Chondrocyte (in vitro differentiated cells): ENCODE results near the gene SLC9A5. TPM values are rescaled to one million over a fixed set of nuclear protein-coding genes. Genes with fewer than 3 reads are reported as not detected.

Experiments
- DNase-seq: peaks from one replicate; pipeline ENCODE4 v3.0.0; 2021; ENCODE audit warnings: mixed read lengths, low spot score
- H3K27ac Mint-ChIP-seq: one replicate; pipeline ENCODE4 v1.8.0; 2021; ENCODE audit warnings: mild to moderate bottlenecking, moderate library complexity, mixed read lengths; ENCODE audit not compliant: unreplicated experiment
- H3K27me3 Mint-ChIP-seq: 2 replicates; pipeline ENCODE4 v1.8.0; 2021; ENCODE audit warnings: low read depth, mixed read lengths
- H3K36me3 Mint-ChIP-seq: 2 replicates; pipeline ENCODE4 v1.8.0; 2021; ENCODE audit warnings: low read depth, mixed read lengths
- H3K4me1 Mint-ChIP-seq: 2 replicates; pipeline ENCODE4 v1.8.0; 2021; ENCODE audit warnings: low read depth, mild to moderate bottlenecking, mixed read lengths
- H3K4me3 Mint-ChIP-seq: one replicate; pipeline ENCODE4 v1.8.0; 2021; ENCODE audit warnings: mild to moderate bottlenecking, moderate library complexity, mixed read lengths; ENCODE audit not compliant: unreplicated experiment
- H3K9me3 Mint-ChIP-seq: 2 replicates; pipeline ENCODE4 v1.8.0; 2021; ENCODE audit warnings: low read depth, mixed read lengths
- total RNA-seq: library from RNA; stranded (reverse); gene quantifications from 3 replicates; pipeline ENCODE4 v1.2.1, GENCODE V29; 2021
- TF ChIP-seq, protein P1 (sequence below): fragments of 200-600 bp; sonication (generic); IDR thresholded peaks from 2 replicates; pipeline ENCODE4 v1.5.0; 2021; ENCODE audit warnings: antibody characterized with exemption, mild to moderate bottlenecking, moderate library complexity

The SLC9A5 gene
- total RNA-seq, 1 donor from 2014 or later: 3.0 TPM

DNA sequence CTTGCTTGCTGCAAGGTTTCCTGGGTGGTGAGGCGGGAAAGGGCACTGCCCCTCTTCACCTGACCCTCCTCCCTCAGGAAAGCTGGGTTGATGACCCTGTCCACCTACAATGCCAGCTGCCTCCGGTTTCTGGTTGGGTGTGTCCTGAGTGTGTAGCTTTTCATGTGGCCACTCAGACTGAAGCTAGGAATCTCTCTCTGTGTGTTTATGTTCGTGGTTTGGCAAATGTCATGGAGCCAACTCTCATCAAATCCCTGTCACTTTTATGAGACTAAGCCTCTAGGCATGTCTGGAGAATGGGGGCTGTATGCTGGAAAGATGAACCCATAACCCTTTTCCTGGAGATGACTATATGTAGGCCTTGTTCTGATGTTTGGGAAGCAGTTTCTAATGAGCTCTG, 47.6 kb downstream of the SLC9A5 start:
- TF ChIP-seq, protein P1, sequence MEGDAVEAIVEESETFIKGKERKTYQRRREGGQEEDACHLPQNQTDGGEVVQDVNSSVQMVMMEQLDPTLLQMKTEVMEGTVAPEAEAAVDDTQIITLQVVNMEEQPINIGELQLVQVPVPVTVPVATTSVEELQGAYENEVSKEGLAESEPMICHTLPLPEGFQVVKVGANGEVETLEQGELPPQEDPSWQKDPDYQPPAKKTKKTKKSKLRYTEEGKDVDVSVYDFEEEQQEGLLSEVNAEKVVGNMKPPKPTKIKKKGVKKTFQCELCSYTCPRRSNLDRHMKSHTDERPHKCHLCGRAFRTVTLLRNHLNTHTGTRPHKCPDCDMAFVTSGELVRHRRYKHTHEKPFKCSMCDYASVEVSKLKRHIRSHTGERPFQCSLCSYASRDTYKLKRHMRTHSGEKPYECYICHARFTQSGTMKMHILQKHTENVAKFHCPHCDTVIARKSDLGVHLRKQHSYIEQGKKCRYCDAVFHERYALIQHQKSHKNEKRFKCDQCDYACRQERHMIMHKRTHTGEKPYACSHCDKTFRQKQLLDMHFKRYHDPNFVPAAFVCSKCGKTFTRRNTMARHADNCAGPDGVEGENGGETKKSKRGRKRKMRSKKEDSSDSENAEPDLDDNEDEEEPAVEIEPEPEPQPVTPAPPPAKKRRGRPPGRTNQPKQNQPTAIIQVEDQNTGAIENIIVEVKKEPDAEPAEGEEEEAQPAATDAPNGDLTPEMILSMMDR: no peak
- peaks cover 40% of the 10 kb centered on the region for H3K4me1 Mint-ChIP-seq
- H3K4me3 Mint-ChIP-seq: no peak overlapping the region
- H3K27ac Mint-ChIP-seq: peak overlapping the region; percentile 9
- H3K27me3 Mint-ChIP-seq: no peaks in the 10 kb centered on the region
- no peaks in the 10 kb centered on the region for H3K36me3 Mint-ChIP-seq
- no peaks in the 10 kb centered on the region for H3K9me3 Mint-ChIP-seq
- no peak for DNase-seq

DNA sequence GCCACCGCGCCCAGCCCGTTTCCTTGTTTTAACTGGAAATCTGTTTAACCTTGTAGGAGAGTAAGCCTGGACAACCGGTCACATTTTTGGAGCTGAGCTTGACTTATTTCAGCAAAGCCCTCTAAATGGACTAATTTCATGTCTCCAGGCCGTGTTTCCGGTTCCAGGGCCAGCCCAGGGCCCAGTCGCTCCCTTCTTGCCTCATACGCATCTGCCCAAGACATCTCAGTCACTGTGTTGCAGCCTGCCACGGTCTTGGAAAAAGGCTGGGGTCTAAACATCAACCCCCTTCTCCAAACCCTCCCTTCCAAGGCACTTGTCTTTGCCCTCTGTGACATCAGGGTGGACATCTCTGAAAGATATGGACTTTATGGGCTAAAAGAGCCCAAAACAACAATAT, 49.5 kb downstream of the SLC9A5 start:
- Mint-ChIP-seq H3K36me3 (no peaks in the 10 kb centered on the region), H3K27ac (no peak overlapping the region), H3K27me3 (no peaks in the 10 kb centered on the region), H3K4me3 (no peak overlapping the region), H3K9me3 (no peaks in the 10 kb centered on the region), H3K4me1 (peaks cover 53% of the 10 kb centered on the region)
- peak; percentile 28 for DNase-seq
- TF ChIP-seq, protein P1: no peak

DNA sequence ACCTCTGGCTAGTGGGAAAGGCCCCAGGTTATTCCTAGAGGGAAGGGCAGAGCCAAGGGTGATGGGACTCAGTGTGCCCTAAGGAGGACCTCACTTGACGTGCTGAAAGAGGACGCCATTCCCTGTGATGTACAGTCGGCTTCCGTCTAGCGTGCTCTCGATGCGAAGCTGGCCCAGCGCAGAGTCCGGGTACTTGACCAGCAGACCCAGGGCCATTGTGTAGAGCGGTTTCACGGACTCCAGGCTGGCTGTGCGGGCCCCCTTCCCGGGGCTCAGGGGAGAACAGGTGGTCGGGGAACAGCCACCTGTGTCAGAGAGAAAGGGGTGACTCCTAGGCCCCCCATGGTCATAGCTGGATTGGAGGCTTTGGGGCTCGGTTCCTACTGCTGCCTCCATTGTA, 50.5 kb downstream of the SLC9A5 start:
- Mint-ChIP-seq H3K27ac (no peak overlapping the region), H3K36me3 (no peaks in the 10 kb centered on the region), H3K4me1 (peaks cover 58% of the 10 kb centered on the region), H3K27me3 (no peaks in the 10 kb centered on the region), H3K4me3 (no peak overlapping the region), H3K9me3 (no peaks in the 10 kb centered on the region)
- TF ChIP-seq, protein P1: no peak
- peak; percentile 82 for DNase-seq

DNA sequence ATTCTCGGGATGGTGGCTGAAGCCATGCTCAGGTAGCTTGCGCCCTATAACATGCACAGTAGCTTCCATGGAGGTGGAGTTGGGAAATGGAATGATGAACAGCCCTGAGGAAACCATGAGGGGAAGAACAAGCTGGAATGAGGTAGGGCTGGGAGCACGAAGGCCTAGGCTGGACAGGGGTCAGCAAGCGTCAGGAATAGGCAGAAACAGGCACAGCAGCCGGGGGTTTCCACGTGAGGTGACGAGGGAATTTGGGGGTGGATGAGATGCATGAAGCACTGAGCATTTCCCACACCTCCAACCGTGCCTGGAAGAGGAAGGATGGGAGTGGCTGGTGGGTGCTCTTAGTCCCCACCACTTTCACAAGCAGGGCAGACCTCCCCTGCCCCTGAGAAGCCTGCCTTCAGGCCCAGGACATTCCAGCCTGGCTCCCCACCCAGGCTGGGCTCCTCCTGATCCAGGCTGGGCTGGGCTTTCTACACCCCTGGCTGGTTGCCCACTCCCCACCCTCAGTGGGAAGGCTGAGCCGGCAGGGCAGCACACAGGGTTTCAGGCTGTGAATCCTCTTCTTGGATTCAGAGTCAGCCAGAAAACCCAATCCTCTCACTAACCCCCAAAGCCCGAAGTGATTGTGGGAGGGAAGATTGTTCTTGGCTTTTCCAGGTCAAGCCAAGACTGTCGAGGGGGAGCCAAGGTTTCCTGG, 52.5 kb downstream of the SLC9A5 start:
- Mint-ChIP-seq H3K27me3 (no peaks in the 10 kb centered on the region), H3K27ac (no peak overlapping the region), H3K4me3 (no peak overlapping the region), H3K36me3 (no peaks in the 10 kb centered on the region), H3K9me3 (no peaks in the 10 kb centered on the region), H3K4me1 (peaks cover 40% of the 10 kb centered on the region)
- peak; percentile 85 for DNase-seq
- TF ChIP-seq, protein P1: no peak

DNA sequence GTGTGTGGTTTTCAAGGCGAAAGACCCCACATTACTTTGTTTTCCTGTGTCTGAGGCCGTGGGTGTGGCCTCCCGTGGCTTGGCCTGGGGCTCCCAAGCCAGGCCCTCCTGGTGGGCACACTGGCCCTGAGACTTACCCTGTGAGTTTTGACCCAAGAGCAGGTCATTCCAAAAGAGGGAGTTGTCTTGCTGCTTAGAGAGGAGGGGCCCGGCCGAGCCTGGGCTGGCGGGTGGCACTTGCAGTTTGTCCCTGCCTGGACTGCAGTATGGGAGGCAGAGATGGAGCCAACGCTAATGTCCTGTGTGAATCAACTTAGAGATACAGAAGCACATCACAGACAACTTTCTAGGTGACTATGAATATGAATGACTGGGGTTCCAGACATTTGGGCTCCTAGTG, 53.3 kb downstream of the SLC9A5 start:
- Mint-ChIP-seq H3K27me3 (no peaks in the 10 kb centered on the region), H3K4me1 (peaks cover 31% of the 10 kb centered on the region), H3K36me3 (no peaks in the 10 kb centered on the region), H3K9me3 (no peaks in the 10 kb centered on the region), H3K27ac (no peak overlapping the region), H3K4me3 (no peak overlapping the region)
- DNase-seq: peak; percentile 60
- TF ChIP-seq, protein P1: no peak
